ENCODE results near the gene RNF123. TPM values are rescaled to one million over a fixed set of nuclear protein-coding genes. Genes with fewer than 3 reads are reported as not detected.

Gene RNF123
- total RNA-seq, 1 experiment from 2014 or later = 71.9 TPM

DNA sequence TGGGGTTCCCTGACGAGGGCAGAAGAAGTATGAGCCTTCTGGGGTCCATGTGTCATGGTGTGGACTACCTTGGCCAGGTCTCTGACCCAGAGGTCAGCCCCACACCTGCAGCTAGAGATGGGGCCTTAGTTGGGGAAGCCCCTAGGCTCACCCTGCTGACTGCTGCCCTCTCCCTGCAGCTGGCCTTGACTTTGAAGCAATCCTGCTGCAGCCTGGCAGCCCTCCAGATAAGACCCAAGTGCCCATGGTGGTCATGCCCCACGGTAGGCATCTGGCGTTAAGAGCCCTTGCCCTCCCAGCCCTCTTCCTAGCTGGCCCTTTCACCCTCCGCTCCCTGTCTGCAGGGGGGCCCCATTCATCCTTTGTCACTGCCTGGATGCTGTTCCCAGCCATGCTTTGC, 7.8 kb upstream of the RNF123 start:
- ChIA-PET CTCF (no interaction called here), POLR2A (no interaction called here)
- ATAC-seq = no peak

More for the DNA sequence above, 7.8 kb upstream of the RNF123 start:
- no peak overlapping the region for H2AFZ ChIP-seq (ENCODE audit: low read depth, low read length, poor library complexity, severe bottlenecking)
- RAD21 ChIA-PET (ENCODE audit: low non-redundant PET in 1 of 2, low total read pairs in 2 of 2, uncharacterized antibody in 2 of 2, unreplicated experiment in 2 of 2) = no interaction called here
- no peaks in the 10 kb centered on the region for H4K20me1 ChIP-seq (ENCODE audit: insufficient read depth)
- TF ChIP-seq, protein P1, sequence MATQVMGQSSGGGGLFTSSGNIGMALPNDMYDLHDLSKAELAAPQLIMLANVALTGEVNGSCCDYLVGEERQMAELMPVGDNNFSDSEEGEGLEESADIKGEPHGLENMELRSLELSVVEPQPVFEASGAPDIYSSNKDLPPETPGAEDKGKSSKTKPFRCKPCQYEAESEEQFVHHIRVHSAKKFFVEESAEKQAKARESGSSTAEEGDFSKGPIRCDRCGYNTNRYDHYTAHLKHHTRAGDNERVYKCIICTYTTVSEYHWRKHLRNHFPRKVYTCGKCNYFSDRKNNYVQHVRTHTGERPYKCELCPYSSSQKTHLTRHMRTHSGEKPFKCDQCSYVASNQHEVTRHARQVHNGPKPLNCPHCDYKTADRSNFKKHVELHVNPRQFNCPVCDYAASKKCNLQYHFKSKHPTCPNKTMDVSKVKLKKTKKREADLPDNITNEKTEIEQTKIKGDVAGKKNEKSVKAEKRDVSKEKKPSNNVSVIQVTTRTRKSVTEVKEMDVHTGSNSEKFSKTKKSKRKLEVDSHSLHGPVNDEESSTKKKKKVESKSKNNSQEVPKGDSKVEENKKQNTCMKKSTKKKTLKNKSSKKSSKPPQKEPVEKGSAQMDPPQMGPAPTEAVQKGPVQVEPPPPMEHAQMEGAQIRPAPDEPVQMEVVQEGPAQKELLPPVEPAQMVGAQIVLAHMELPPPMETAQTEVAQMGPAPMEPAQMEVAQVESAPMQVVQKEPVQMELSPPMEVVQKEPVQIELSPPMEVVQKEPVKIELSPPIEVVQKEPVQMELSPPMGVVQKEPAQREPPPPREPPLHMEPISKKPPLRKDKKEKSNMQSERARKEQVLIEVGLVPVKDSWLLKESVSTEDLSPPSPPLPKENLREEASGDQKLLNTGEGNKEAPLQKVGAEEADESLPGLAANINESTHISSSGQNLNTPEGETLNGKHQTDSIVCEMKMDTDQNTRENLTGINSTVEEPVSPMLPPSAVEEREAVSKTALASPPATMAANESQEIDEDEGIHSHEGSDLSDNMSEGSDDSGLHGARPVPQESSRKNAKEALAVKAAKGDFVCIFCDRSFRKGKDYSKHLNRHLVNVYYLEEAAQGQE (IDR thresholded peaks at IDR 0.05; ENCODE audit: low read depth) = no peak
- TF ChIP-seq FOSL1 (IDR thresholded peaks at IDR 0.05; ENCODE audit: low read depth) (no peak), CBX3 (IDR thresholded peaks at IDR 0.05; ENCODE audit: low read depth) (no peak), RAD21 (IDR thresholded peaks at IDR 0.05; ENCODE audit: low read depth) (no peak), CEBPB (IDR thresholded peaks at IDR 0.05; ENCODE audit: low read depth) (no peak), YY1 (IDR thresholded peaks at IDR 0.05; ENCODE audit: extremely low read depth, insufficient replicate concordance, low read depth, low read length) (no peak), ELF1 (IDR thresholded peaks at IDR 0.05; ENCODE audit: borderline replicate concordance, low read depth) (no peak)
- TF ChIP-seq, protein P2, sequence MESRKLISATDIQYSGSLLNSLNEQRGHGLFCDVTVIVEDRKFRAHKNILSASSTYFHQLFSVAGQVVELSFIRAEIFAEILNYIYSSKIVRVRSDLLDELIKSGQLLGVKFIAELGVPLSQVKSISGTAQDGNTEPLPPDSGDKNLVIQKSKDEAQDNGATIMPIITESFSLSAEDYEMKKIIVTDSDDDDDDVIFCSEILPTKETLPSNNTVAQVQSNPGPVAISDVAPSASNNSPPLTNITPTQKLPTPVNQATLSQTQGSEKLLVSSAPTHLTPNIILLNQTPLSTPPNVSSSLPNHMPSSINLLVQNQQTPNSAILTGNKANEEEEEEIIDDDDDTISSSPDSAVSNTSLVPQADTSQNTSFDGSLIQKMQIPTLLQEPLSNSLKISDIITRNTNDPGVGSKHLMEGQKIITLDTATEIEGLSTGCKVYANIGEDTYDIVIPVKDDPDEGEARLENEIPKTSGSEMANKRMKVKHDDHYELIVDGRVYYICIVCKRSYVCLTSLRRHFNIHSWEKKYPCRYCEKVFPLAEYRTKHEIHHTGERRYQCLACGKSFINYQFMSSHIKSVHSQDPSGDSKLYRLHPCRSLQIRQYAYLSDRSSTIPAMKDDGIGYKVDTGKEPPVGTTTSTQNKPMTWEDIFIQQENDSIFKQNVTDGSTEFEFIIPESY (IDR thresholded peaks at IDR 0.05; ENCODE audit: extremely low read depth, insufficient replicate concordance, low read length) = no peak
- DNase-seq (ENCODE audit: low read depth, low spot score) = no peak
- H3K9me3 ChIP-seq (ENCODE audit: control insufficient read depth in 1 of 2, insufficient read depth in 1 of 2, low read depth in 1 of 2, low read length in 2 of 2) = no peaks in the 10 kb centered on the region
- no TSS peak for BruUV-seq (replicated peaks)
- H3K4me1 ChIP-seq (ENCODE audit: control insufficient read depth in 1 of 2, insufficient read depth in 2 of 2, low read length in 2 of 2) = no peaks in the 10 kb centered on the region
- H3K9ac ChIP-seq (ENCODE audit: low read length) = no peak overlapping the region
- no peak overlapping the region for H3K4me3 ChIP-seq (replicated peaks in 1 of 2; ENCODE audit: low read depth in 1 of 2, low read length in 2 of 2)
- H3K9me2 ChIP-seq (ENCODE audit: insufficient read depth) = no peaks in the 10 kb centered on the region
- H3K27ac ChIP-seq (ENCODE audit: low read depth, low read length) = no peak overlapping the region
- peaks cover 27 to 62% of the 10 kb centered on the region in 2 experiments; a peak in 3 of 4 replicates for H3K36me3 ChIP-seq (ENCODE audit: control insufficient read depth in 1 of 2, insufficient read depth in 2 of 2, low read length in 2 of 2)
- intact Hi-C loops (cut with micrococcal nuclease) = no loop called here
- no peaks in the 10 kb centered on the region for H3K27me3 ChIP-seq (ENCODE audit: insufficient read depth, low read length)
- peaks cover 4% of the 10 kb centered on the region; the same call in 1 of the 2 replicates for H3K79me2 ChIP-seq (ENCODE audit: insufficient read depth, low read length)
- no peak overlapping the region for H3K4me2 ChIP-seq (ENCODE audit: low read length)

All from HCT116 (cell line).